ENCODE results near the gene FAM83E.

DNA sequence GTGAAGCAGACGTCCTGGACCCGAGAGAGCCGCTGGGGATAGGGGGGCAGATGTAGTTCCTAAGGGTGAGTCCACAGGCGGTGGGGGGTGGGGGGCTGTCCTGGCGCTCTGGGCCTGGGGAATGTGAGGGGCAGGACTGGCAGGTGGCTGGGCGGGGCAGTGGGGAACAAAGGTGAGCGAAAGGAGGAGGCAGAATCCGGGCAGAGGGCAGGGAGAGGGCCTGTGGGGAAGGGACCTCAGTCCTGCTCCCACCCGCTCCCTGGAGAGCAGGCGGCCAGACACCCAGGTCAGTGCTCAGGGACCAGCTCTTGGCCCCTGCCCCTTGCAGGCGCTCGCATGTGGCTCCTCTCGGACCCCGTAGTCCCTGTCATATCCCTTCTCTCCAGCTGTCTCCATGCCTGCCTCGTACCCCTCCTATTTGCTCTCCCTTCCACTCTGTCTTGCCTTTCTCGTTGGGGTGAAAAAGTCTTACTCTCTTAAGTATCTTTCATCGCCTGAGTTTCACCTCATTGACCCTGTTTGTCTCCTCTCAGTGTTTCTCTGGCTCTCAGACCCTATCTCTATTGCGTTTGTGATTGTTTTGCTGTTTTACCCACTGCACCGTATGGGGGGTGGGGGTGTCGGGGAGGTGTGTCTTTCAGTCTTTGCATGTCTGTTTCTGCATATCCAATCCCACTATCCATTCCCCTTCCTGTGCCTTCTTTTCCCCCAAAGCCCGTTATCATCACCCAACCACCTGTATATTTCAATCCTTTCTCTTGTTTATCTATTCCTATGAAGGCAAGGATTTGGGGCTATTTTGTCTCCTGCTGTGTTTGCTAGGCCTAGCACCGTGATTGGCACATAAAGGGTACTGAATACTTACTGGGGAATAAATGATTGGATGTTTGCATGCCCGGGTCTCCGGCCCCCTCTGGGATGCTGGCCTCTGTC is 10.2 kb upstream of the FAM83E start:
- TF ChIP-seq TAF1 (IDR thresholded peaks at IDR 0.05; ENCODE audit: borderline replicate concordance, low read depth, low read length) = no peak
- TF ChIP-seq POLR2AphosphoS5 (IDR thresholded peaks at IDR 0.05; ENCODE audit: low read depth, low read length) = no peak

Data from GM12892 (cell line).